Measurements from ENCODE around the gene IMMP2L.

- TF ChIP-seq JUN (IDR thresholded peaks at IDR 0.05) (no peak), CTCF (IDR thresholded peaks at IDR 0.05) (no peak), REST (IDR thresholded peaks at IDR 0.05) (no peak), EP300 (IDR thresholded peaks at IDR 0.05) (no peak), POLR2A (IDR thresholded peaks at IDR 0.05; ENCODE audit: low read length) (no peak), MYC (IDR thresholded peaks at IDR 0.05; ENCODE audit: borderline replicate concordance, low read length) (no peak), MAFK (IDR thresholded peaks at IDR 0.05; ENCODE audit: partially characterized antibody) (peak; percentile 17), SMC3 (IDR thresholded peaks at IDR 0.05) (no peak), KDM1A (IDR thresholded peaks at IDR 0.05; ENCODE audit: low read depth) (no peak), HOXA7 (CRISPR knock-in tag; IDR thresholded peaks at IDR 0.05) (no peak), NR3C1 (IDR thresholded peaks at IDR 0.05) (no peak)
Observed at GRCh38 chr7:111495173-111495810, 67.0 kb downstream of the IMMP2L start.

All from A549 (cell line).